IMR-90 (cell line): ENCODE measurements around the gene FHDC1. TPM values are rescaled to one million over a fixed set of nuclear protein-coding genes. Genes with fewer than 3 reads are reported as not detected.

Experiments used
- ATAC-seq: fragments of 200-7000 bp; cut with Tn5 transposase; 2 replicates; pipeline ENCODE4 v1.9.1; 2020; ENCODE audit warnings: low read depth, mild to moderate bottlenecking, moderate library complexity
- BruUV-seq: library from RNA; stranded (reverse); fragments of 400-500 nt; replicated peaks from 2 replicates; lab custom pipeline; 2021; lab: Mats Ljungman, UMichigan
- CTCF ChIA-PET: fragments of 300-600 bp; formaldehyde crosslinking; extraction: SDS; loops from one replicate; lab custom pipeline; 2021; ENCODE audit warnings: antibody characterized with exemption; lab: Yijun Ruan, JAX
- POLR2A ChIA-PET: fragments of 300-600 bp; sonication (Branson Sonifier 250); formaldehyde crosslinking; loops from one replicate; lab custom pipeline; 2022; ENCODE audit warnings: antibody characterized with exemption; ENCODE audit not compliant: unreplicated experiment; lab: Charles Lee
- DNase-seq: peaks from one replicate; pipeline ENCODE4 v3.0.0; 2013
- H2AFZ ChIP-seq: replicated peaks from 2 replicates; pipeline ENCODE3; 2013; ENCODE audit warnings: low read length, mild to moderate bottlenecking; ENCODE audit not compliant: poor library complexity
- H2AK5ac ChIP-seq: 2 replicates; pipeline ENCODE4 v1.6.1; 2013; ENCODE audit warnings: low read depth, low read length, inconsistent platforms
- H2AK9ac ChIP-seq: replicated peaks from 2 replicates; pipeline ENCODE3; 2013; ENCODE audit warnings: mild to moderate bottlenecking, low read depth, low read length, moderate library complexity; ENCODE audit not compliant: poor library complexity
- H2BK120ac ChIP-seq: 2 replicates; pipeline ENCODE4 v1.6.1; 2013; ENCODE audit warnings: low read depth, low read length, inconsistent platforms
- H2BK15ac ChIP-seq: 3 replicates; pipeline ENCODE4 v1.6.1; 2013; ENCODE audit warnings: low read depth, low read length, inconsistent platforms
- H2BK20ac ChIP-seq: 2 replicates; pipeline ENCODE4 v1.6.1; 2013; ENCODE audit warnings: low read depth, mild to moderate bottlenecking, inconsistent platforms, low read length, moderate library complexity
- H2BK5ac ChIP-seq: 2 replicates; pipeline ENCODE4 v1.6.1; 2013; ENCODE audit warnings: mild to moderate bottlenecking, low read depth, low read length, inconsistent platforms; ENCODE audit not compliant: poor library complexity, severe bottlenecking
- H3K14ac ChIP-seq: replicated peaks from 2 replicates; pipeline ENCODE4 v1.6.1; 2013; ENCODE audit warnings: low read depth, low read length, inconsistent platforms
- H3K18ac ChIP-seq: 2 replicates; pipeline ENCODE4 v1.6.1; 2013; ENCODE audit warnings: low read depth, low read length, control low read depth
- H3K23ac ChIP-seq: 2 replicates; pipeline ENCODE4 v1.6.1; 2013; ENCODE audit warnings: low read depth, low read length, inconsistent platforms
- H3K27ac ChIP-seq: 2 replicates; pipeline ENCODE4 v1.5.1; 2013; ENCODE audit warnings: mild to moderate bottlenecking, control low read depth, low read length; ENCODE audit not compliant: insufficient read depth
- H3K27me3 ChIP-seq: 2 replicates; pipeline ENCODE4 v1.6.1; 2013; ENCODE audit warnings: low read length; ENCODE audit not compliant: control insufficient read depth, insufficient read depth
- H3K36me3 ChIP-seq: 2 replicates; pipeline ENCODE4 v1.6.1; 2013; ENCODE audit warnings: low read length, mixed read lengths; ENCODE audit not compliant: control insufficient read depth, insufficient read depth
- H3K4ac ChIP-seq: 2 replicates; pipeline ENCODE4 v1.6.1; 2013; ENCODE audit warnings: low read depth, low read length, inconsistent platforms
- H3K4me1 ChIP-seq: 2 replicates; pipeline ENCODE4 v1.6.1; 2013; ENCODE audit warnings: low read length, mixed read lengths; ENCODE audit not compliant: control insufficient read depth, insufficient read depth
- H3K4me2 ChIP-seq: 2 replicates; pipeline ENCODE4 v1.6.1; 2013; ENCODE audit warnings: low read depth, mild to moderate bottlenecking, control low read depth, low read length, moderate library complexity
- H3K4me3 ChIP-seq: 2 replicates; pipeline ENCODE4 v1.5.1; 2013; ENCODE audit warnings: low read depth, mild to moderate bottlenecking, control low read depth, low read length, moderate library complexity; ENCODE audit not compliant: insufficient read depth
- H3K56ac ChIP-seq: 2 replicates; pipeline ENCODE4 v1.6.1; 2013; ENCODE audit warnings: low read length, inconsistent platforms; ENCODE audit not compliant: insufficient read depth; ENCODE audit errors: extremely low read depth
- H3K79me1 ChIP-seq, 2 experiments: 2 replicates each; pipeline ENCODE4 v1.6.1; 2013; ENCODE audit warnings: low read length in 2 of 2, inconsistent platforms in 1 of 2, low read depth in 1 of 2
- H3K9ac ChIP-seq: 2 replicates; pipeline ENCODE4 v1.6.1; 2013; ENCODE audit warnings: low read depth, low read length, control low read depth
- H3K9me1 ChIP-seq: 2 replicates; pipeline ENCODE4 v1.6.1; 2013; ENCODE audit warnings: low read length, inconsistent platforms; ENCODE audit not compliant: insufficient read depth
- H3K9me3 ChIP-seq: 2 replicates; pipeline ENCODE4 v1.6.1; 2013; ENCODE audit warnings: low read length; ENCODE audit not compliant: control insufficient read depth, insufficient read depth
- H4K20me1 ChIP-seq: 2 replicates; pipeline ENCODE4 v1.6.1; 2013; ENCODE audit warnings: low read length, inconsistent platforms; ENCODE audit not compliant: insufficient read depth
- H4K5ac ChIP-seq: 2 replicates; pipeline ENCODE4 v1.6.1; 2013; ENCODE audit warnings: mild to moderate bottlenecking, low read depth, low read length, control low read depth
- H4K8ac ChIP-seq, 2 experiments: 2 replicates each; pipeline ENCODE4 v1.6.1; 2013; ENCODE audit warnings: low read depth in 2 of 2, low read length in 2 of 2, control low read depth in 1 of 2, inconsistent platforms in 1 of 2
- H4K91ac ChIP-seq: 2 replicates; pipeline ENCODE4 v1.6.1; 2013; ENCODE audit warnings: low read depth, low read length, inconsistent platforms; ENCODE audit not compliant: insufficient read depth
- BHLHE40 ChIP-seq: fragments of 150-350 bp; IDR thresholded peaks from 2 replicates; pipeline ENCODE4 v1.6.1; 2016; ENCODE audit warnings: mild to moderate bottlenecking, low read depth, low read length
- CEBPB ChIP-seq: IDR thresholded peaks from 2 replicates; pipeline ENCODE4 v1.6.1; 2012; ENCODE audit warnings: low read depth, low read length, improper control_type of control experiment
- CHD1 ChIP-seq: IDR thresholded peaks from 2 replicates; pipeline ENCODE4 v1.6.1; 2012; ENCODE audit warnings: low read depth, low read length, improper control_type of control experiment
- CTCF ChIP-seq: conservative IDR thresholded peaks from 2 replicates; pipeline ENCODE4 v1.5.1; 2012; ENCODE audit warnings: mild to moderate bottlenecking, low read depth, low read length, improper control_type of control experiment
- ELK1 ChIP-seq: fragments of 150-350 bp; IDR thresholded peaks from 2 replicates; pipeline ENCODE4 v1.6.1; 2016; ENCODE audit warnings: low read depth, mild to moderate bottlenecking, low read length, moderate library complexity, borderline replicate concordance
- FOS ChIP-seq: fragments of 150-350 bp; IDR thresholded peaks from 2 replicates; pipeline ENCODE4 v1.6.1; 2016; ENCODE audit warnings: low read depth, low read length
- MAFK ChIP-seq: IDR thresholded peaks from 2 replicates; pipeline ENCODE4 v1.6.1; 2012; ENCODE audit warnings: low read depth, low read length, improper control_type of control experiment
- MAZ ChIP-seq: IDR thresholded peaks from 2 replicates; pipeline ENCODE4 v1.6.1; 2012; ENCODE audit warnings: low read depth, mild to moderate bottlenecking, low read length, improper control_type of control experiment, moderate library complexity, borderline replicate concordance
- MXI1 ChIP-seq: IDR thresholded peaks from 2 replicates; pipeline ENCODE4 v1.6.1; 2012; ENCODE audit warnings: low read depth, mild to moderate bottlenecking, low read length, moderate library complexity, borderline replicate concordance
- NFE2L2 ChIP-seq: fragments of 150-350 bp; IDR thresholded peaks from 2 replicates; pipeline ENCODE4 v1.6.1; 2016; ENCODE audit warnings: low read depth, mild to moderate bottlenecking, low read length
- POLR2A ChIP-seq: IDR thresholded peaks from 2 replicates; pipeline ENCODE4 v1.6.1; 2012; ENCODE audit warnings: mild to moderate bottlenecking, low read depth, low read length
- RAD21 ChIP-seq: IDR thresholded peaks from 2 replicates; pipeline ENCODE4 v1.6.1; 2012; ENCODE audit warnings: low read length, improper control_type of control experiment
- RCOR1 ChIP-seq: IDR thresholded peaks from 2 replicates; pipeline ENCODE4 v1.6.1; 2012; ENCODE audit warnings: mild to moderate bottlenecking, low read length, improper control_type of control experiment; ENCODE audit not compliant: insufficient replicate concordance
- RFX5 ChIP-seq: IDR thresholded peaks from 2 replicates; pipeline ENCODE4 v1.8.0; 2012; ENCODE audit warnings: low read depth, mild to moderate bottlenecking, low read length, moderate library complexity
- SMC3 ChIP-seq: fragments of 150-350 bp; IDR thresholded peaks from 2 replicates; pipeline ENCODE4 v1.6.1; 2016; ENCODE audit warnings: low read depth, mild to moderate bottlenecking, antibody characterized with exemption, low read length, moderate library complexity
- USF2 ChIP-seq: fragments of 150-350 bp; IDR thresholded peaks from 2 replicates; pipeline ENCODE4 v1.6.1; 2017; ENCODE audit warnings: mild to moderate bottlenecking, antibody characterized with exemption, low read length, low read depth
- WGBS, 2 experiments: methylation state at CpG; one replicate each; pipeline versions ENCODE4 v1.1.5 to v1.1.7; 2013; ENCODE audit warnings: missing lambda C conversion rate in 2 of 2; ENCODE audit not compliant: insufficient read length in 1 of 2; ENCODE audit errors: extremely low coverage in 2 of 2; 5-methylcytosine and 5-hydroxymethylcytosine counted together
- dilution Hi-C: fragments of 300-500 bp; cut with HindIII; formaldehyde crosslinking; loops from one replicate; pipeline ENCODE4 v1.14.3; 2018; ENCODE audit warnings: low sequenced_read_pairs; ENCODE audit not compliant: unreplicated experiment
- in situ Hi-C: fragments of 300-500 bp; cut with MboI; formaldehyde crosslinking; loops from 3 replicates; pipeline ENCODE4 v1.14.3; 2019; ENCODE audit warnings: low sequenced_read_pairs, inconsistent platforms, mixed read lengths
- intact Hi-C: fragments of 100-400 bp; cut with micrococcal nuclease; formaldehyde crosslinking; loops from 2 replicates; pipeline ENCODE4 v1.10.0; 2022
- polyA plus RNA-seq, 3 experiments: library from polyadenylated mRNA; depleted of rRNA; stranded (reverse); fragments of >200 nt; gene quantifications; 2 replicates each; pipeline ENCODE4 v1.2.3, GENCODE V29; 2012; ENCODE audit warnings: low replicate concordance in 1 of 3
- total RNA-seq: library from RNA; depleted of rRNA; stranded (reverse); fragments of >200 nt; gene quantifications from 2 replicates; pipeline ENCODE4 v1.2.3, GENCODE V29; 2012

The FHDC1 gene
- total and polyA plus RNA-seq, 2 of the 4 experiments (the other 2 are of a cell fraction) = under 0.01 to 0.09 TPM

- Histone ChIP-seq H2AK9ac (no peak overlapping the region), H3K9me3 (no peaks in the 10 kb centered on the region), H3K23ac (no peak overlapping the region), H4K91ac (no peak overlapping the region), H3K27me3 (peaks cover 31% of the 10 kb centered on the region), H3K14ac (no peak overlapping the region), H3K4ac (no peak overlapping the region), H3K56ac (no peak overlapping the region), H3K9ac (no peak overlapping the region), H3K27ac (no peak overlapping the region), H3K9me1 (no peaks in the 10 kb centered on the region), H2AFZ (no peak overlapping the region), H3K4me3 (no peak overlapping the region), H3K4me2 (no peak overlapping the region), H2BK20ac (no peak overlapping the region), H3K79me1 (no peaks in the 10 kb centered on the region), H4K5ac (no peak overlapping the region), H4K8ac (no peak overlapping the region), H3K36me3 (no peaks in the 10 kb centered on the region), H3K4me1 (no peaks in the 10 kb centered on the region), H2BK5ac (no peak overlapping the region), H2BK120ac (no peak overlapping the region), H3K18ac (no peak overlapping the region), H2AK5ac (no peak overlapping the region), H4K20me1 (no peaks in the 10 kb centered on the region), H2BK15ac (no peak overlapping the region)
- DNase-seq (no peak), ATAC-seq (no peak)
- ChIA-PET POLR2A (no interaction called here), CTCF (no interaction called here)
- no TSS peak for BruUV-seq
- no peak for TF ChIP-seq RAD21
- TF ChIP-seq MXI1 = no peak
- TF ChIP-seq MAFK = no peak
- TF ChIP-seq MAZ = no peak
- no peak for TF ChIP-seq ELK1
- TF ChIP-seq NFE2L2 = no peak
- TF ChIP-seq USF2 = no peak
- no peak for TF ChIP-seq CEBPB
- no peak for TF ChIP-seq POLR2A
- TF ChIP-seq SMC3 = no peak
- no peak for TF ChIP-seq FOS
- TF ChIP-seq RFX5 = no peak
- TF ChIP-seq BHLHE40 = no peak
- TF ChIP-seq CHD1 = no peak
- no peak for TF ChIP-seq RCOR1
- no peak for TF ChIP-seq CTCF
- dilution Hi-C loops (no loop called here), in situ Hi-C loops (no loop called here), intact Hi-C loops (no loop called here)
- 73% methylated on average over 3 of the region's 15 CpGs; no CpG with 5 or more reads in 1 of the 2 experiments for WGBS, 2 experiments
These were observed 72.6 kb downstream of the FHDC1 start for GRCh38 chr4:153008578-153009199.
